ENCODE data around the gene RGS3. TPM values are rescaled to one million over a fixed set of nuclear protein-coding genes. Genes with fewer than 3 reads are reported as not detected.

RGS3 gene
- total RNA-seq, 2 donors from 2014 or later: 25.7 to 96.9 TPM

- ATAC-seq: no peak
- Histone ChIP-seq H3K27me3 (no peaks in the 10 kb centered on the region), H3K27ac (no peak overlapping the region), H3K36me3 (replicated peaks in 1 of 2; ENCODE audit: insufficient read depth in 1 of 2, low read depth in 2 of 2) (no peaks in the 10 kb centered on the region), H3K4me1 (peaks cover 31% of the 10 kb centered on the region), H3K4me3 (no peak overlapping the region), H3K9me3 (no peaks in the 10 kb centered on the region)
- no peak for TF ChIP-seq POLR2A (IDR thresholded peaks at IDR 0.05)
- TF ChIP-seq, protein P1, sequence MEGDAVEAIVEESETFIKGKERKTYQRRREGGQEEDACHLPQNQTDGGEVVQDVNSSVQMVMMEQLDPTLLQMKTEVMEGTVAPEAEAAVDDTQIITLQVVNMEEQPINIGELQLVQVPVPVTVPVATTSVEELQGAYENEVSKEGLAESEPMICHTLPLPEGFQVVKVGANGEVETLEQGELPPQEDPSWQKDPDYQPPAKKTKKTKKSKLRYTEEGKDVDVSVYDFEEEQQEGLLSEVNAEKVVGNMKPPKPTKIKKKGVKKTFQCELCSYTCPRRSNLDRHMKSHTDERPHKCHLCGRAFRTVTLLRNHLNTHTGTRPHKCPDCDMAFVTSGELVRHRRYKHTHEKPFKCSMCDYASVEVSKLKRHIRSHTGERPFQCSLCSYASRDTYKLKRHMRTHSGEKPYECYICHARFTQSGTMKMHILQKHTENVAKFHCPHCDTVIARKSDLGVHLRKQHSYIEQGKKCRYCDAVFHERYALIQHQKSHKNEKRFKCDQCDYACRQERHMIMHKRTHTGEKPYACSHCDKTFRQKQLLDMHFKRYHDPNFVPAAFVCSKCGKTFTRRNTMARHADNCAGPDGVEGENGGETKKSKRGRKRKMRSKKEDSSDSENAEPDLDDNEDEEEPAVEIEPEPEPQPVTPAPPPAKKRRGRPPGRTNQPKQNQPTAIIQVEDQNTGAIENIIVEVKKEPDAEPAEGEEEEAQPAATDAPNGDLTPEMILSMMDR (IDR thresholded peaks at IDR 0.05): no peak
- 92 to 98% methylated on average over 2 to 4 of the region's 4 CpGs for WGBS, 2 donors
- DNase-seq: no peak
- intact Hi-C loops (cut with DNase I): no loop called here
These were observed 1.6 kb upstream of the RGS3 start for GRCh38 chr9:113461943-113462342.

GRCh38 chr9:113462781-113463286 lies 693 bp upstream of the RGS3 start:
- intact Hi-C loops (cut with DNase I): no loop called here
- no peak overlapping the region for H3K4me3 ChIP-seq
- peak overlapping the region in 3 of 4 donors; percentile 82 to 95 (median 90) for H3K27ac ChIP-seq
- no peak for DNase-seq
- H3K9me3 ChIP-seq: no peaks in the 10 kb centered on the region
- H3K36me3 ChIP-seq (replicated peaks in 1 of 2; ENCODE audit: insufficient read depth in 1 of 2, low read depth in 2 of 2): no peaks in the 10 kb centered on the region
- peaks cover 31% of the 10 kb centered on the region for H3K4me1 ChIP-seq
- no peak for ATAC-seq
- WGBS, 2 donors: 85 to 96% methylated on average over 11 of the region's 11 CpGs
- TF ChIP-seq, protein P1 (IDR thresholded peaks at IDR 0.05): no peak
- TF ChIP-seq POLR2A (IDR thresholded peaks at IDR 0.05): no peak
- no peaks in the 10 kb centered on the region for H3K27me3 ChIP-seq

GRCh38 chr9:113464286-113464660 lies 746 bp downstream of the RGS3 start:
- Histone ChIP-seq H3K4me3 (no peak overlapping the region), H3K4me1 (peaks cover 39% of the 10 kb centered on the region), H3K36me3 (replicated peaks in 1 of 2; ENCODE audit: insufficient read depth in 1 of 2, low read depth in 2 of 2) (no peaks in the 10 kb centered on the region), H3K9me3 (no peaks in the 10 kb centered on the region), H3K27me3 (no peaks in the 10 kb centered on the region), H3K27ac (peak overlapping the region; percentile 82 to 95 (median 86))
- intact Hi-C loops (cut with DNase I): no loop called here
- ATAC-seq: no peak
- TF ChIP-seq POLR2A (IDR thresholded peaks at IDR 0.05): peak in 1 of 3 donors; percentile 2
- TF ChIP-seq, protein P1 (IDR thresholded peaks at IDR 0.05): no peak
- 19 to 43% methylated on average over 1 of the region's 1 CpG for WGBS, 2 donors
- no peak for DNase-seq

- Histone ChIP-seq H3K9me3 (no peaks in the 10 kb centered on the region), H3K36me3 (replicated peaks in 1 of 2; ENCODE audit: insufficient read depth in 1 of 2, low read depth in 2 of 2) (no peaks in the 10 kb centered on the region), H3K4me3 (no peak overlapping the region), H3K27me3 (no peaks in the 10 kb centered on the region), H3K4me1 (peaks cover 41% of the 10 kb centered on the region), H3K27ac (peak overlapping the region; percentile 42 to 95 (median 86))
- TF ChIP-seq, protein P1 (IDR thresholded peaks at IDR 0.05): no peak
- TF ChIP-seq POLR2A (IDR thresholded peaks at IDR 0.05): no peak
- WGBS, 2 donors: 23 to 37% methylated on average over 2 of the region's 2 CpGs
- intact Hi-C loops (cut with DNase I): no loop called here
- no peak for ATAC-seq
- DNase-seq: no peak
These were observed 2.1 kb downstream of the RGS3 start for GRCh38 chr9:113465599-113466140.

GRCh38 chr9:113467183-113467582 lies 3.7 kb downstream of the RGS3 start:
- Histone ChIP-seq H3K27ac (no peak overlapping the region), H3K27me3 (no peaks in the 10 kb centered on the region), H3K9me3 (no peaks in the 10 kb centered on the region), H3K4me1 (peaks cover 41% of the 10 kb centered on the region), H3K36me3 (replicated peaks in 1 of 2; ENCODE audit: insufficient read depth in 1 of 2, low read depth in 2 of 2) (no peaks in the 10 kb centered on the region), H3K4me3 (no peak overlapping the region)
- intact Hi-C loops (cut with DNase I): no loop called here
- no peak for ATAC-seq
- DNase-seq: no peak
- 72 to 96% methylated on average over 2 of the region's 2 CpGs for WGBS, 2 donors
- TF ChIP-seq, protein P1 (IDR thresholded peaks at IDR 0.05): no peak
- TF ChIP-seq POLR2A (IDR thresholded peaks at IDR 0.05): no peak
